T-helper 1 cell treated with Interleukin-12 subunit alpha and Interleukin-12 subunit beta and Interleukin-4 antibody, amounts not matched to agents 30 μg/mL and 1 μg/mL, for 36 hours (primary cell): ENCODE data around the gene EFCAB12.
"Not testable (repeated sequence)": the region's sequence is repeated elsewhere in the genome, so short reads cannot be mapped to it uniquely, and the experiment has no call there.

Experiments used
- H3K27ac Mint-ChIP-seq: one replicate; pipeline ENCODE4 v1.8.0; 2021; ENCODE audit warnings: mild to moderate bottlenecking, mixed read lengths
- H3K27me3 Mint-ChIP-seq: one replicate; pipeline ENCODE4 v1.8.0; 2021; ENCODE audit warnings: low read depth, mixed read lengths
- H3K36me3 Mint-ChIP-seq: one replicate; pipeline ENCODE4 v1.8.0; 2021; ENCODE audit warnings: low read depth, mixed read lengths
- H3K4me1 Mint-ChIP-seq: one replicate; pipeline ENCODE4 v1.8.0; 2021; ENCODE audit warnings: low read depth, mixed read lengths
- H3K4me3 Mint-ChIP-seq: one replicate; pipeline ENCODE4 v1.8.0; 2021; ENCODE audit warnings: mild to moderate bottlenecking, moderate library complexity, mixed read lengths
- H3K9me3 Mint-ChIP-seq: one replicate; pipeline ENCODE4 v1.8.0; 2021; ENCODE audit warnings: mixed read lengths

The EFCAB12 gene

GRCh38 chr3:129402616-129403015 is 25.8 kb downstream of the EFCAB12 start:
- no peaks in the 10 kb centered on the region for H3K9me3 Mint-ChIP-seq
- H3K4me3 Mint-ChIP-seq: no peak overlapping the region
- H3K27ac Mint-ChIP-seq: no peak overlapping the region
- no peaks in the 10 kb centered on the region for H3K36me3 Mint-ChIP-seq
- peaks cover 19% of the 10 kb centered on the region for H3K4me1 Mint-ChIP-seq
- H3K27me3 Mint-ChIP-seq: no peaks in the 10 kb centered on the region

- no peaks in the 10 kb centered on the region for H3K36me3 Mint-ChIP-seq
- H3K4me3 Mint-ChIP-seq: no peak overlapping the region
- peaks cover 22% of the 10 kb centered on the region for H3K4me1 Mint-ChIP-seq
- H3K9me3 Mint-ChIP-seq: no peaks in the 10 kb centered on the region
- H3K27ac Mint-ChIP-seq: no peak overlapping the region
- no peaks in the 10 kb centered on the region for H3K27me3 Mint-ChIP-seq
These were observed 26.2 kb downstream of the EFCAB12 start for GRCh38 chr3:129402210-129402609.

GRCh38 chr3:129399895-129400357 is 28.5 kb downstream of the EFCAB12 start:
- Mint-ChIP-seq H3K4me3 (peak overlapping the region; percentile 97), H3K27ac (peak overlapping the region; percentile 94), H3K4me1 (peaks cover 24% of the 10 kb centered on the region), H3K9me3 (no peaks in the 10 kb centered on the region), H3K36me3 (peaks cover 3% of the 10 kb centered on the region), H3K27me3 (no peaks in the 10 kb centered on the region)

GRCh38 chr3:129399145-129399894 is 29.1 kb downstream of the EFCAB12 start:
- H3K9me3 Mint-ChIP-seq: no peaks in the 10 kb centered on the region
- no peaks in the 10 kb centered on the region for H3K27me3 Mint-ChIP-seq
- H3K4me1 Mint-ChIP-seq: peaks cover 27% of the 10 kb centered on the region
- H3K36me3 Mint-ChIP-seq: peaks cover 8% of the 10 kb centered on the region
- peak overlapping the region; percentile 94 for H3K27ac Mint-ChIP-seq
- peak overlapping the region; percentile 97 for H3K4me3 Mint-ChIP-seq

- peak overlapping the region; percentile 97 for H3K4me3 Mint-ChIP-seq
- no peaks in the 10 kb centered on the region for H3K9me3 Mint-ChIP-seq
- peaks cover 27% of the 10 kb centered on the region for H3K4me1 Mint-ChIP-seq
- peaks cover 9% of the 10 kb centered on the region for H3K36me3 Mint-ChIP-seq
- H3K27ac Mint-ChIP-seq: peak overlapping the region; percentile 94
- no peaks in the 10 kb centered on the region for H3K27me3 Mint-ChIP-seq
These were observed 29.7 kb downstream of the EFCAB12 start for GRCh38 chr3:129398803-129399144.

- not testable (repeated sequence) for H3K27me3 Mint-ChIP-seq, H3K9me3 Mint-ChIP-seq, H3K4me3 Mint-ChIP-seq, H3K27ac Mint-ChIP-seq
- Mint-ChIP-seq H3K36me3 (peaks cover 18% of the 10 kb centered on the region), H3K4me1 (peaks cover 22% of the 10 kb centered on the region)
These were observed 34.5 kb downstream of the EFCAB12 start for GRCh38 chr3:129393760-129394564.

GRCh38 chr3:129393271-129393670 is 35.2 kb downstream of the EFCAB12 start:
- H3K27me3 Mint-ChIP-seq: no peaks in the 10 kb centered on the region
- H3K4me1 Mint-ChIP-seq: peaks cover 16% of the 10 kb centered on the region
- no peaks in the 10 kb centered on the region for H3K9me3 Mint-ChIP-seq
- H3K27ac Mint-ChIP-seq: no peak overlapping the region
- H3K36me3 Mint-ChIP-seq: peaks cover 19% of the 10 kb centered on the region
- H3K4me3 Mint-ChIP-seq: no peak overlapping the region

- H3K4me3 Mint-ChIP-seq, H3K27me3 Mint-ChIP-seq, H3K4me1 Mint-ChIP-seq, H3K9me3 Mint-ChIP-seq, H3K27ac Mint-ChIP-seq: not testable (repeated sequence)
- peaks cover 28% of the 10 kb centered on the region for H3K36me3 Mint-ChIP-seq
These were observed 36.1 kb downstream of the EFCAB12 start for GRCh38 chr3:129392106-129392887.

- not testable (repeated sequence) for H3K9me3 Mint-ChIP-seq, H3K27me3 Mint-ChIP-seq, H3K4me1 Mint-ChIP-seq, H3K27ac Mint-ChIP-seq, H3K4me3 Mint-ChIP-seq
- H3K36me3 Mint-ChIP-seq: peaks cover 31% of the 10 kb centered on the region
These were observed 36.9 kb downstream of the EFCAB12 start for GRCh38 chr3:129391583-129391982.

GRCh38 chr3:129389572-129389937 is 38.9 kb downstream of the EFCAB12 start:
- Mint-ChIP-seq H3K4me3 (no peak overlapping the region), H3K9me3 (no peaks in the 10 kb centered on the region), H3K27me3 (no peaks in the 10 kb centered on the region), H3K27ac (no peak overlapping the region), H3K4me1 (peaks cover 4% of the 10 kb centered on the region), H3K36me3 (peaks cover 26% of the 10 kb centered on the region)

- peaks cover 23% of the 10 kb centered on the region for H3K36me3 Mint-ChIP-seq
- H3K9me3 Mint-ChIP-seq, H3K4me3 Mint-ChIP-seq, H3K4me1 Mint-ChIP-seq, H3K27ac Mint-ChIP-seq, H3K27me3 Mint-ChIP-seq: not testable (repeated sequence)
These were observed 39.5 kb downstream of the EFCAB12 start for GRCh38 chr3:129388791-129389571.

- Mint-ChIP-seq H3K4me1 (peaks cover 2% of the 10 kb centered on the region), H3K36me3 (peaks cover 23% of the 10 kb centered on the region), H3K4me3 (no peak overlapping the region), H3K27me3 (no peaks in the 10 kb centered on the region), H3K27ac (no peak overlapping the region), H3K9me3 (no peaks in the 10 kb centered on the region)
These were observed 40.9 kb downstream of the EFCAB12 start for GRCh38 chr3:129387487-129387886.

GRCh38 chr3:129386984-129387383 is 41.5 kb downstream of the EFCAB12 start:
- Mint-ChIP-seq H3K9me3 (no peaks in the 10 kb centered on the region), H3K36me3 (peaks cover 23% of the 10 kb centered on the region), H3K27me3 (no peaks in the 10 kb centered on the region), H3K27ac (no peak overlapping the region), H3K4me1 (peaks cover 2% of the 10 kb centered on the region), H3K4me3 (no peak overlapping the region)

GRCh38 chr3:129385507-129385906 is 42.9 kb downstream of the EFCAB12 start:
- not testable (repeated sequence) for H3K9me3 Mint-ChIP-seq, H3K27ac Mint-ChIP-seq, H3K4me1 Mint-ChIP-seq, H3K4me3 Mint-ChIP-seq, H3K27me3 Mint-ChIP-seq
- H3K36me3 Mint-ChIP-seq: peaks cover 14% of the 10 kb centered on the region
